HG02798 (cell line): ENCODE data around the gene ITGA5.

Experiments
- ATAC-seq: cut with Tn5 transposase; IDR thresholded peaks from one replicate; pipeline ENCODE4 v1.9.1; 2021; ENCODE audit warnings: mild to moderate bottlenecking; ENCODE audit not compliant: unreplicated experiment, poor library complexity

The ITGA5 gene

GRCh38 chr12:54431911-54432814 lies 13.1 kb upstream of the ITGA5 start:
- no peak for ATAC-seq

- ATAC-seq: no peak
These were observed 11.5 kb upstream of the ITGA5 start for GRCh38 chr12:54430471-54431069.

GRCh38 chr12:54429014-54429471 lies 10.0 kb upstream of the ITGA5 start:
- no peak for ATAC-seq

GRCh38 chr12:54428050-54429013 lies 9.3 kb upstream of the ITGA5 start:
- no peak for ATAC-seq

GRCh38 chr12:54427106-54427505 lies 8.0 kb upstream of the ITGA5 start:
- ATAC-seq: no peak

GRCh38 chr12:54426690-54427089 lies 7.6 kb upstream of the ITGA5 start:
- no peak for ATAC-seq

GRCh38 chr12:54425702-54426101 lies 6.6 kb upstream of the ITGA5 start:
- no peak for ATAC-seq

GRCh38 chr12:54424224-54424623 lies 5.2 kb upstream of the ITGA5 start:
- no peak for ATAC-seq

- no peak for ATAC-seq
These were observed 4.7 kb upstream of the ITGA5 start for GRCh38 chr12:54423816-54424150.

- ATAC-seq: no peak
These were observed 2.8 kb upstream of the ITGA5 start for GRCh38 chr12:54421879-54422250.

- no peak for ATAC-seq
These were observed 2.3 kb upstream of the ITGA5 start for GRCh38 chr12:54421175-54421878.

- no peak for ATAC-seq
These were observed 1.7 kb upstream of the ITGA5 start for GRCh38 chr12:54420766-54421144.

- no peak for ATAC-seq
These were observed 502 bp downstream of the ITGA5 start for GRCh38 chr12:54418441-54419087.

- ATAC-seq: no peak
These were observed 1.2 kb downstream of the ITGA5 start for GRCh38 chr12:54417712-54418440.

- ATAC-seq: no peak
These were observed 2.1 kb downstream of the ITGA5 start for GRCh38 chr12:54416687-54417603.

- ATAC-seq: no peak
These were observed 3.7 kb downstream of the ITGA5 start for GRCh38 chr12:54415221-54415929.
